ENCODE data around the gene GPRC5C. TPM values are rescaled to one million over a fixed set of nuclear protein-coding genes. Genes with fewer than 3 reads are reported as not detected.

GPRC5C gene
- total and polyA plus RNA-seq, 3 experiments from 2014 or later: 0.27 TPM; not detected in 2

- Mint-ChIP-seq H3K9me3 (peaks cover 11 to 32% (median 29%) of the 10 kb centered on the region in 5 donors), H3K27me3 (peaks cover 5 to 11% of the 10 kb centered on the region in 2 donors), H3K27ac (no peak overlapping the region), H3K4me3 (no peak overlapping the region), H3K36me3 (peaks cover 0 to 6% (median 1%) of the 10 kb centered on the region in 3 donors), H3K4me1 (peaks cover 0 to 6% (median 4%) of the 10 kb centered on the region in 3 donors)
- no peaks in the 10 kb centered on the region for H3K27me3 ChIP-seq (ENCODE audit: insufficient read depth, low read length, poor library complexity, severe bottlenecking)
- DNase-seq: no peak
- H3K27ac ChIP-seq (ENCODE audit: low read depth, low read length): no peak overlapping the region
- H3K36me3 ChIP-seq (ENCODE audit: insufficient read depth, low read length): no peaks in the 10 kb centered on the region
- no peaks in the 10 kb centered on the region for H3K4me1 ChIP-seq (ENCODE audit: insufficient read depth, low read length)
- ChIA-PET POLR2A (no interaction called here), CTCF (no interaction called here)
- no peaks in the 10 kb centered on the region for H3K9me3 ChIP-seq (ENCODE audit: low read length)
- no peak overlapping the region for H3K4me3 ChIP-seq (ENCODE audit: low read length)
These were observed 9.6 kb downstream of the GPRC5C start for GRCh38 chr17:74441537-74441936.

- Mint-ChIP-seq H3K9me3 (peaks cover 11 to 27% (median 26%) of the 10 kb centered on the region in 5 donors), H3K4me1 (peaks cover 0 to 9% (median 4%) of the 10 kb centered on the region in 3 donors), H3K27ac (no peak overlapping the region), H3K36me3 (peaks cover 0 to 6% (median 1%) of the 10 kb centered on the region in 3 donors), H3K4me3 (no peak overlapping the region), H3K27me3 (peaks cover 5 to 7% of the 10 kb centered on the region in 2 donors)
- H3K27ac ChIP-seq (ENCODE audit: low read depth, low read length): no peak overlapping the region
- H3K36me3 ChIP-seq (ENCODE audit: insufficient read depth, low read length): no peaks in the 10 kb centered on the region
- CTCF ChIA-PET: no interaction called here
- H3K9me3 ChIP-seq (ENCODE audit: low read length): no peaks in the 10 kb centered on the region
- POLR2A ChIA-PET: no interaction called here
- no peaks in the 10 kb centered on the region for H3K4me1 ChIP-seq (ENCODE audit: insufficient read depth, low read length)
- no peaks in the 10 kb centered on the region for H3K27me3 ChIP-seq (ENCODE audit: insufficient read depth, low read length, poor library complexity, severe bottlenecking)
- no peak overlapping the region for H3K4me3 ChIP-seq (ENCODE audit: low read length)
- no peak for DNase-seq
These were observed 10.4 kb downstream of the GPRC5C start for GRCh38 chr17:74442291-74442669.

GRCh38 chr17:74442670-74443515, 11.0 kb downstream of the GPRC5C start:
- Mint-ChIP-seq H3K27ac (no peak overlapping the region), H3K9me3 (peaks cover 5 to 21% (median 19%) of the 10 kb centered on the region in 5 donors), H3K4me3 (no peak overlapping the region), H3K27me3 (peaks cover 5 to 7% of the 10 kb centered on the region in 2 donors), H3K36me3 (peaks cover 0 to 6% (median 1%) of the 10 kb centered on the region in 3 donors), H3K4me1 (peaks cover 0 to 9% (median 4%) of the 10 kb centered on the region in 3 donors)
- Histone ChIP-seq H3K36me3 (ENCODE audit: insufficient read depth, low read length) (no peaks in the 10 kb centered on the region), H3K4me3 (ENCODE audit: low read length) (no peak overlapping the region), H3K9me3 (ENCODE audit: low read length) (no peaks in the 10 kb centered on the region), H3K27ac (ENCODE audit: low read depth, low read length) (peak overlapping the region; percentile 58), H3K4me1 (ENCODE audit: insufficient read depth, low read length) (no peaks in the 10 kb centered on the region), H3K27me3 (ENCODE audit: insufficient read depth, low read length, poor library complexity, severe bottlenecking) (no peaks in the 10 kb centered on the region)
- ChIA-PET POLR2A (no interaction called here), CTCF (interaction anchor here (1.5 kb wide), 1 partner anchor 14 kb away, joined by 6 read pairs; no protein-coding TSS in a partner anchor)
- no peak for DNase-seq

GRCh38 chr17:74443516-74444296, 11.8 kb downstream of the GPRC5C start:
- peaks cover 2 to 16% (median 13%) of the 10 kb centered on the region in 5 donors for H3K9me3 Mint-ChIP-seq
- no peak for DNase-seq
- Histone ChIP-seq H3K9me3 (ENCODE audit: low read length) (no peaks in the 10 kb centered on the region), H3K4me3 (ENCODE audit: low read length) (no peak overlapping the region), H3K27ac (ENCODE audit: low read depth, low read length) (peak overlapping the region; percentile 58), H3K27me3 (ENCODE audit: insufficient read depth, low read length, poor library complexity, severe bottlenecking) (no peaks in the 10 kb centered on the region), H3K36me3 (ENCODE audit: insufficient read depth, low read length) (no peaks in the 10 kb centered on the region), H3K4me1 (ENCODE audit: insufficient read depth, low read length) (no peaks in the 10 kb centered on the region)
- H3K36me3 Mint-ChIP-seq: peaks cover 0 to 3% (median 0%) of the 10 kb centered on the region in 3 donors
- peak overlapping the region in 1 of 8 donors; percentile 61 for H3K27ac Mint-ChIP-seq
- H3K27me3 Mint-ChIP-seq: peaks cover 5 to 6% of the 10 kb centered on the region in 2 donors
- ChIA-PET CTCF (interaction anchor here (0.7 to 1.5 kb wide), 5 partner anchors 9 to 293 kb away, joined by 3 to 6 read pairs (median 4); partner anchors contain the start of gene RAB37), POLR2A (no interaction called here)
- peaks cover 0 to 9% (median 4%) of the 10 kb centered on the region in 3 donors for H3K4me1 Mint-ChIP-seq
- H3K4me3 Mint-ChIP-seq: no peak overlapping the region

GRCh38 chr17:74444406-74444805, 12.5 kb downstream of the GPRC5C start:
- CTCF ChIA-PET: interaction anchor here (1.3 to 1.5 kb wide), 4 partner anchors 10 to 76 kb away, joined by 3 to 6 read pairs (median 4); no protein-coding TSS in a partner anchor
- no peak overlapping the region for H3K4me3 ChIP-seq (ENCODE audit: low read length)
- peaks cover 5 to 6% of the 10 kb centered on the region in 2 donors for H3K27me3 Mint-ChIP-seq
- no peak overlapping the region for H3K27ac Mint-ChIP-seq
- no peak overlapping the region for H3K27ac ChIP-seq (ENCODE audit: low read depth, low read length)
- H3K36me3 Mint-ChIP-seq: no peaks in the 10 kb centered on the region
- no peak for DNase-seq
- H3K9me3 ChIP-seq (ENCODE audit: low read length): no peaks in the 10 kb centered on the region
- H3K27me3 ChIP-seq (ENCODE audit: insufficient read depth, low read length, poor library complexity, severe bottlenecking): no peaks in the 10 kb centered on the region
- no peaks in the 10 kb centered on the region for H3K4me1 ChIP-seq (ENCODE audit: insufficient read depth, low read length)
- H3K4me1 Mint-ChIP-seq: peaks cover 0 to 9% (median 4%) of the 10 kb centered on the region in 3 donors
- no peaks in the 10 kb centered on the region for H3K36me3 ChIP-seq (ENCODE audit: insufficient read depth, low read length)
- no peak overlapping the region for H3K4me3 Mint-ChIP-seq
- H3K9me3 Mint-ChIP-seq: peaks cover 0 to 10% (median 6%) of the 10 kb centered on the region in 5 donors
- POLR2A ChIA-PET: no interaction called here

- DNase-seq: no peak
- no peak overlapping the region for H3K4me3 ChIP-seq (ENCODE audit: low read length)
- H3K9me3 Mint-ChIP-seq: peaks cover 0 to 4% (median 2%) of the 10 kb centered on the region in 5 donors
- H3K4me1 ChIP-seq (ENCODE audit: insufficient read depth, low read length): no peaks in the 10 kb centered on the region
- peaks cover 4 to 5% of the 10 kb centered on the region in 2 donors for H3K27me3 Mint-ChIP-seq
- no peaks in the 10 kb centered on the region for H3K36me3 ChIP-seq (ENCODE audit: insufficient read depth, low read length)
- H3K27me3 ChIP-seq (ENCODE audit: insufficient read depth, low read length, poor library complexity, severe bottlenecking): no peaks in the 10 kb centered on the region
- CTCF ChIA-PET: interaction anchor here (1.3 kb wide), 1 partner anchor 76 kb away, joined by 4 read pairs; no protein-coding TSS in a partner anchor
- no peak overlapping the region for H3K4me3 Mint-ChIP-seq
- H3K27ac Mint-ChIP-seq: no peak overlapping the region
- no peaks in the 10 kb centered on the region for H3K36me3 Mint-ChIP-seq
- POLR2A ChIA-PET: no interaction called here
- H3K27ac ChIP-seq (ENCODE audit: low read depth, low read length): no peak overlapping the region
- H3K4me1 Mint-ChIP-seq: peaks cover 0 to 9% (median 1%) of the 10 kb centered on the region in 3 donors
- no peaks in the 10 kb centered on the region for H3K9me3 ChIP-seq (ENCODE audit: low read length)
These were observed 13.3 kb downstream of the GPRC5C start for GRCh38 chr17:74445158-74445557.

GRCh38 chr17:74446551-74447500, 14.9 kb downstream of the GPRC5C start:
- Mint-ChIP-seq H3K9me3 (peaks cover 0 to 2% (median 0%) of the 10 kb centered on the region in 5 donors), H3K4me3 (peak overlapping the region in 3 of 7 donors; percentile 29 to 47 (median 45)), H3K4me1 (peaks cover 0 to 12% (median 0%) of the 10 kb centered on the region in 3 donors), H3K36me3 (no peaks in the 10 kb centered on the region), H3K27me3 (peaks cover 0 to 7% of the 10 kb centered on the region in 2 donors), H3K27ac (no peak overlapping the region)
- Histone ChIP-seq H3K36me3 (ENCODE audit: insufficient read depth, low read length) (no peaks in the 10 kb centered on the region), H3K27ac (ENCODE audit: low read depth, low read length) (no peak overlapping the region), H3K9me3 (ENCODE audit: low read length) (no peaks in the 10 kb centered on the region), H3K4me3 (ENCODE audit: low read length) (no peak overlapping the region), H3K27me3 (ENCODE audit: insufficient read depth, low read length, poor library complexity, severe bottlenecking) (no peaks in the 10 kb centered on the region), H3K4me1 (ENCODE audit: insufficient read depth, low read length) (no peaks in the 10 kb centered on the region)
- no peak for DNase-seq
- ChIA-PET POLR2A (no interaction called here), CTCF (interaction anchor here (1.2 to 2.2 kb wide), 3 partner anchors 11 to 79 kb away, joined by 3 to 9 read pairs (median 4); no protein-coding TSS in a partner anchor)

Measured in CD8-positive, alpha-beta memory T cell (primary cell).